Muscle of leg (tissue), 11 donors: ENCODE results near the gene AOPEP. TPM values are rescaled to one million over a fixed set of nuclear protein-coding genes. Genes with fewer than 3 reads are reported as not detected.

Experiments
- DNase-seq: peaks from one replicate; pipeline ENCODE4 v3.0.0; 2013
- H3K27ac ChIP-seq: one replicate; pipeline ENCODE4 v1.5.1; 2013; ENCODE audit warnings: mild to moderate bottlenecking, low read length, control low read depth
- H3K27me3 ChIP-seq: one replicate; pipeline ENCODE4 v1.6.1; 2013; ENCODE audit warnings: low read length; ENCODE audit not compliant: control insufficient read depth, insufficient read depth
- H3K36me3 ChIP-seq: one replicate; pipeline ENCODE4 v1.6.1; 2013; ENCODE audit warnings: low read length; ENCODE audit not compliant: control insufficient read depth, insufficient read depth
- H3K4me1 ChIP-seq: one replicate; pipeline ENCODE4 v1.6.1; 2013; ENCODE audit warnings: low read length; ENCODE audit not compliant: control insufficient read depth, insufficient read depth
- H3K4me3 ChIP-seq: one replicate; pipeline ENCODE4 v1.5.1; 2013; ENCODE audit warnings: low read length, control low read depth
- H3K9me3 ChIP-seq: replicated peaks from 2 replicates; pipeline ENCODE4 v1.6.1; 2013; ENCODE audit warnings: low read depth, low read length; ENCODE audit not compliant: control insufficient read depth
- WGBS: methylation state at CpG from one replicate; pipeline ENCODE4 v1.1.5; 2013; ENCODE audit warnings: missing lambda C conversion rate; ENCODE audit not compliant: insufficient coverage; 5-methylcytosine and 5-hydroxymethylcytosine counted together
- polyA plus RNA-seq, 8 donors: library from polyadenylated mRNA; unstranded; fragments of 120-200 nt; gene quantifications; one replicate each; pipeline versions ENCODE4 v1.2.1 to v1.2.3, GENCODE V29; 2013; ENCODE audit warnings: inconsistent platforms in 1 of 8, low replicate concordance in 1 of 8; ENCODE audit not compliant: insufficient read length in 8 of 8, insufficient read depth in 1 of 8
- total RNA-seq: library from RNA; stranded (reverse); fragments of 120-200 nt; gene quantifications from one replicate; pipeline ENCODE4 v1.2.4, GENCODE V29; 2013

AOPEP gene
- total and polyA plus RNA-seq, 9 donors, result 35.0 to 52.3 (median 43.3) TPM

GRCh38 chr9:94899464-94900221 lies 173.1 kb downstream of the AOPEP start:
- DNase-seq, result no peak
- Histone ChIP-seq H3K27ac (no peak overlapping the region), H3K36me3 (no peaks in the 10 kb centered on the region), H3K9me3 (no peaks in the 10 kb centered on the region), H3K4me1 (peaks cover 6% of the 10 kb centered on the region), H3K4me3 (no peak overlapping the region), H3K27me3 (no peaks in the 10 kb centered on the region)
- 80% methylated on average over 2 of the region's 8 CpGs for WGBS

- H3K4me3 ChIP-seq, result no peak overlapping the region
- peak; percentile 87 for DNase-seq
These were observed 173.9 kb downstream of the AOPEP start for GRCh38 chr9:94900222-94901018.

GRCh38 chr9:94901019-94901363 lies 174.5 kb downstream of the AOPEP start:
- Histone ChIP-seq H3K27me3 (no peaks in the 10 kb centered on the region), H3K4me1 (peaks cover 6% of the 10 kb centered on the region), H3K36me3 (no peaks in the 10 kb centered on the region), H3K27ac (peak overlapping the region; percentile 49), H3K9me3 (no peaks in the 10 kb centered on the region), H3K4me3 (no peak overlapping the region)
- DNase-seq, result no peak
- WGBS, result no CpG with 5 or more reads among the region's 4 CpGs

More at GRCh38 chr9:94900222-94901018, 173.9 kb downstream of the AOPEP start:
- Histone ChIP-seq H3K36me3 (no peaks in the 10 kb centered on the region), H3K27ac (peak overlapping the region; percentile 49), H3K9me3 (no peaks in the 10 kb centered on the region), H3K4me1 (peaks cover 6% of the 10 kb centered on the region), H3K27me3 (no peaks in the 10 kb centered on the region)
- 54% methylated on average over 5 of the region's 10 CpGs for WGBS

- 88% methylated on average over 1 of the region's 2 CpGs for WGBS
- H3K4me1 ChIP-seq, result peaks cover 28% of the 10 kb centered on the region
- no peaks in the 10 kb centered on the region for H3K36me3 ChIP-seq
- H3K9me3 ChIP-seq, result no peaks in the 10 kb centered on the region
- H3K4me3 ChIP-seq, result no peak overlapping the region
- H3K27ac ChIP-seq, result no peak overlapping the region
- no peak for DNase-seq
- H3K27me3 ChIP-seq, result no peaks in the 10 kb centered on the region
These were observed 177.5 kb downstream of the AOPEP start for GRCh38 chr9:94903961-94904421.

GRCh38 chr9:94904806-94905205 lies 178.3 kb downstream of the AOPEP start:
- no CpG with 5 or more reads among the region's 3 CpGs for WGBS
- Histone ChIP-seq H3K27ac (no peak overlapping the region), H3K4me1 (peaks cover 28% of the 10 kb centered on the region), H3K4me3 (no peak overlapping the region), H3K27me3 (no peaks in the 10 kb centered on the region), H3K36me3 (no peaks in the 10 kb centered on the region), H3K9me3 (no peaks in the 10 kb centered on the region)
- DNase-seq, result no peak

- no peaks in the 10 kb centered on the region for H3K36me3 ChIP-seq
- H3K9me3 ChIP-seq, result no peaks in the 10 kb centered on the region
- no peak for DNase-seq
- H3K4me3 ChIP-seq, result no peak overlapping the region
- H3K27ac ChIP-seq, result no peak overlapping the region
- no peaks in the 10 kb centered on the region for H3K27me3 ChIP-seq
- H3K4me1 ChIP-seq, result peaks cover 24% of the 10 kb centered on the region
- WGBS, result no CpG with 5 or more reads among the region's 2 CpGs
These were observed 179.1 kb downstream of the AOPEP start for GRCh38 chr9:94905606-94906005.

- Histone ChIP-seq H3K4me3 (no peak overlapping the region), H3K27me3 (no peaks in the 10 kb centered on the region), H3K36me3 (no peaks in the 10 kb centered on the region), H3K9me3 (no peaks in the 10 kb centered on the region), H3K27ac (no peak overlapping the region), H3K4me1 (peaks cover 22% of the 10 kb centered on the region)
- DNase-seq, result no peak
- WGBS, result no CpG with 5 or more reads among the region's 6 CpGs
These were observed 179.7 kb downstream of the AOPEP start for GRCh38 chr9:94906181-94906580.

GRCh38 chr9:94906713-94907112 lies 180.2 kb downstream of the AOPEP start:
- no CpG with 5 or more reads among the region's 3 CpGs for WGBS
- Histone ChIP-seq H3K36me3 (no peaks in the 10 kb centered on the region), H3K27ac (no peak overlapping the region), H3K9me3 (no peaks in the 10 kb centered on the region), H3K27me3 (no peaks in the 10 kb centered on the region), H3K4me3 (no peak overlapping the region), H3K4me1 (peaks cover 22% of the 10 kb centered on the region)
- no peak for DNase-seq

- Histone ChIP-seq H3K27ac (peak overlapping the region; percentile 61), H3K9me3 (no peaks in the 10 kb centered on the region), H3K4me3 (no peak overlapping the region), H3K36me3 (no peaks in the 10 kb centered on the region), H3K4me1 (peaks cover 22% of the 10 kb centered on the region), H3K27me3 (no peaks in the 10 kb centered on the region)
- DNase-seq, result no peak
- WGBS, result 51% methylated on average over 3 of the region's 8 CpGs
These were observed 180.9 kb downstream of the AOPEP start for GRCh38 chr9:94907264-94907936.

- DNase-seq, result peak; percentile 90
- no peaks in the 10 kb centered on the region for H3K36me3 ChIP-seq
- WGBS, result 13% methylated on average over 5 of the region's 9 CpGs
- no peaks in the 10 kb centered on the region for H3K9me3 ChIP-seq
- H3K27ac ChIP-seq, result peak overlapping the region; percentile 61
- H3K27me3 ChIP-seq, result no peaks in the 10 kb centered on the region
- H3K4me3 ChIP-seq, result no peak overlapping the region
- H3K4me1 ChIP-seq, result peaks cover 22% of the 10 kb centered on the region
These were observed 181.6 kb downstream of the AOPEP start for GRCh38 chr9:94908011-94908563.
